Fibroblast of mammary gland (primary cell): ENCODE data around the gene BTN1A1.

ENCODE experiments used
- DNase-seq: peaks from one replicate; pipeline ENCODE4 v3.0.0-alpha.2; 2010; ENCODE audit warnings: low read depth
- H3K4me3 ChIP-seq: 2 replicates; pipeline ENCODE4 v1.5.1; 2011; ENCODE audit warnings: low read depth, mild to moderate bottlenecking, low read length, moderate library complexity; ENCODE audit not compliant: control insufficient read depth
- CTCF ChIP-seq: conservative IDR thresholded peaks from 2 replicates; pipeline ENCODE4 v1.5.1; 2011; ENCODE audit warnings: low read depth, low read length, inconsistent platforms; ENCODE audit not compliant: control insufficient read depth, insufficient read depth

BTN1A1 gene

GRCh38 chr6:26475823-26476729 lies 24.0 kb upstream of the BTN1A1 start:
- DNase-seq, result peak; percentile 30
- no peak overlapping the region for H3K4me3 ChIP-seq

DNA sequence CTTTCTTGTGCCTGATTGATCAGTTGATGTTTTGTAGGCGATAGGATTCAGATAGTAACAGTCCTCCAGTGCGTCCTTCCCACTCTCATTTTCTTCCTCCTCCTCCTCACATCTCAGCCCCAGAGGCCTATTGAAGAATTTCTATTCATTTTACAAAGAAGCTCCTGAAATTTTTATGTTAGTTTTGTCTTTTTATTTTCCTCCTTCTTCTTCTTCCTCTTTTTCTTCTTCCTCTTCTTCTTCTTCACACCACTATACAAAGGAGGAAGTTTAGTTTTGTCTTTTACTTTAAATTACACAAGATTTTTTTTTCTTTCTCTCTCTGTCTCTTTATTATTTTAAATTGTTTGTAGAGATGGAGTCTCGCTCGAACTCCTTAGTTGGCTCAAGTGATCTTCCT lies 23.2 kb upstream of the BTN1A1 start:
- no peak for DNase-seq
- TF ChIP-seq CTCF, result no peak
- H3K4me3 ChIP-seq, result no peak overlapping the region

More at GRCh38 chr6:26475823-26476729, 24.0 kb upstream of the BTN1A1 start:
- TF ChIP-seq CTCF, result no peak

DNA sequence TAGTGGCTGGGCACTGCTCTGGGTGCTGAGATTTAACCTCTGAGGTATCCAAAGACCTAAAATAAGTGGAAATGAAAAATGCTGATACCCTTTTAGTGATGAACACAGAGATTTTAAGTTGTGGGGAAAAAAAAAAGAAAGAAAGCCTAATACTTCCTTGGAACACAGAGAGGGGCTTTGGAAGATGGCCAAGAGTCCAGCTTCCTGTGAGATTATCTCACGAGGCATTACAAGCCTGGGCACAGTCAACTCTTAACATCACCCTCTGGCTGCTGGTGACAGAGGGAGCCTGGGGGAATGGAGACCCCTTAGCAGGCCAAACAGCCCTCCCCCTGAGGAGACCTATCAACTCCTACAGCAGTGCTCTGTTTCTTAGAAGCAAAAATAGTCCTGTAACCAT lies 22.7 kb upstream of the BTN1A1 start:
- no peak for TF ChIP-seq CTCF

DNA sequence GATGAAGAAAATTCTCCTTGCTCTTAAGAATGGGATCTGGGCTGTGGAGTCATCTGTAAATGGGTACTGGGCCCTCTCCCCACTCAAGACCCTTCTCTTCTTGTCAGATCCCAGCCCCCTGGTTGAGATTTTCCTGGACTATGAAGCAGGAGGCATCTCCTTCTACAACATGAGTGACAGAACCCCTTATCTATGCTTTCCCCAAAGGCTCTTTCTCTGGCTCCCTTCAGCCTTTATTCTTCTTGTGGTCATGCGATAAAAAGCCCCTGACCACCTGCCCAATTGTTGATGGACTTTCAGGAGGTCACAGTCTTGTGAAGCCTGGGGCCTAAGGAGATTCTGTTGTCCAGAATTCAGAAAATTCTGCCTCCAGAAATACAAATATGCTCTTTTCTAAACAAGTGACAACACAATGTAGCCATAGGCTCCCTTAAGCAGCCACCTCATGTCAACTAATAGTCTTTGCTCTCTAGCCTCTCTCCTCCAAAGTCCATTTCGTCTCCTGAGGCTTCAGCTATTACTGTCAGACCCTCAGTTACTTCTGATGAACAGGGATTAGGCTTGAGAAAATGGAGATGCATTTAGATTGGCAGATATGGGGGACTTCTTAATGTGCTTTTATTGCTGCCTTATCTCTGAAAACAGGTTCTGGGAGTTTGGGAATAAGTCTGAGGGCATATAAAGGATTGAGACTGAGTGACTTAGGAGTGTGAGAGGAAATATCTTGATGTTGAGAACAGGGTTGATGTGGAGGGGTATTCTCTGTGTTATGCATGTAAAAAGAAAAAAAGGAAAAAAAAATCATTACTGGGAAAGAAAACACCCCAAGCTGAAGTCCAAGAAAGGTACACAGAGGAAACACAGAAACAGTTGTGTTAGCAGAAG lies 21.8 kb upstream of the BTN1A1 start:
- H3K4me3 ChIP-seq, result no peak overlapping the region
- TF ChIP-seq CTCF, result no peak
- no peak for DNase-seq

More for the DNA sequence above, 22.7 kb upstream of the BTN1A1 start:
- no peak overlapping the region for H3K4me3 ChIP-seq
- DNase-seq, result no peak

DNA sequence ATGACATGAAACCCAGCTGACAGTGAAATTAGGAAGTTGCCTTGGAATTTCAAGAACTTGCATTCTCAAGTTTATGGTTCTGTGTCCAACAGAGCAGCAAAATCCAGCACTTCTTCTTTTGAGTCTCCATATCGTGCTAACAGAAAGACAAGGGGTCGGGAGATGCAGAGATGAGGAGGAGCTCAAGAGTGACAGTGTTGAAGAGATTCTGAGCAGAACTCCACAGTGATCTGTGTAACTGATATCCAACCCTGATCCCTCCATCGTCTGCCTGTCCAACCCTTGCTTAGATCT lies 21.2 kb upstream of the BTN1A1 start:
- TF ChIP-seq CTCF, result no peak
- no peak overlapping the region for H3K4me3 ChIP-seq

GRCh38 chr6:26482338-26482737 lies 17.8 kb upstream of the BTN1A1 start:
- DNase-seq, result no peak
- no peak overlapping the region for H3K4me3 ChIP-seq
- no peak for TF ChIP-seq CTCF

More for the DNA sequence above, 21.2 kb upstream of the BTN1A1 start:
- DNase-seq, result no peak
